ENCODE measurements around the gene SH2D5. TPM values are rescaled to one million over a fixed set of nuclear protein-coding genes. Genes with fewer than 3 reads are reported as not detected.
"Not testable (repeated sequence)": the region's sequence is repeated elsewhere in the genome, so short reads cannot be mapped to it uniquely, and the experiment has no call there.

The SH2D5 gene
- total RNA-seq, 1 donor from 2014 or later: 5.1 TPM

- H3K27ac ChIP-seq: no peak overlapping the region
- H3F3A ChIP-seq (ENCODE audit: low read depth): no peaks in the 10 kb centered on the region
- no peaks in the 10 kb centered on the region for H3K4me1 Mint-ChIP-seq
- H3K9me3 ChIP-seq (ENCODE audit: low read depth): no peaks in the 10 kb centered on the region
- no peak for TF ChIP-seq EZH2 (IDR thresholded peaks at IDR 0.05)
- no peak for TF ChIP-seq EZH2phosphoT487 (IDR thresholded peaks at IDR 0.05)
- TF ChIP-seq CTCF (IDR thresholded peaks at IDR 0.05): no peak
- no peaks in the 10 kb centered on the region for H3K9me3 Mint-ChIP-seq
- no peak overlapping the region for H3K27ac Mint-ChIP-seq
- H3K4me1 ChIP-seq: no peaks in the 10 kb centered on the region
- H3K27me3 Mint-ChIP-seq (ENCODE audit: insufficient read depth, low read depth): peaks cover 5% of the 10 kb centered on the region
- H4K20me1 ChIP-seq (ENCODE audit: low read depth): no peaks in the 10 kb centered on the region
- no peak overlapping the region for H3K4me2 ChIP-seq
- no peak overlapping the region for H2AFZ ChIP-seq (replicated peaks)
- no peak for DNase-seq (ENCODE audit: low spot score)
- no peaks in the 10 kb centered on the region for H3K36me3 ChIP-seq
- no peaks in the 10 kb centered on the region for H3K79me2 ChIP-seq (ENCODE audit: low read depth)
- no peak overlapping the region for H3K4me3 Mint-ChIP-seq
- H3K4me3 ChIP-seq: no peak overlapping the region
- no peaks in the 10 kb centered on the region for H3K27me3 ChIP-seq
- H3K36me3 Mint-ChIP-seq: no peaks in the 10 kb centered on the region
- no peak overlapping the region for H3K9ac ChIP-seq
Observed at GRCh38 chr1:20678599-20678998, 53.9 kb downstream of the SH2D5 start.

GRCh38 chr1:20673626-20674025 lies 58.9 kb downstream of the SH2D5 start:
- not testable (repeated sequence) for H3K4me1 Mint-ChIP-seq; H3K27me3 ChIP-seq; H3K27ac ChIP-seq; H3K4me3 Mint-ChIP-seq; H3K4me2 ChIP-seq; H3K9me3 ChIP-seq (ENCODE audit: low read depth); H3K4me3 ChIP-seq; H3K36me3 ChIP-seq; H3K27ac Mint-ChIP-seq; H4K20me1 ChIP-seq (ENCODE audit: low read depth); H3K79me2 ChIP-seq (ENCODE audit: low read depth); H3K9ac ChIP-seq; H3F3A ChIP-seq (ENCODE audit: low read depth); H3K4me1 ChIP-seq; H3K9me3 Mint-ChIP-seq; H3K36me3 Mint-ChIP-seq; H3K27me3 Mint-ChIP-seq (ENCODE audit: insufficient read depth, low read depth); H2AFZ ChIP-seq (replicated peaks); DNase-seq (ENCODE audit: low spot score)

GRCh38 chr1:20672265-20672632 lies 60.3 kb downstream of the SH2D5 start:
- Mint-ChIP-seq H3K4me3 (no peak overlapping the region), H3K27ac (peak overlapping the region; percentile 52), H3K27me3 (ENCODE audit: insufficient read depth, low read depth) (peaks cover 8% of the 10 kb centered on the region), H3K36me3 (no peaks in the 10 kb centered on the region), H3K4me1 (peaks cover 9% of the 10 kb centered on the region), H3K9me3 (no peaks in the 10 kb centered on the region)
- H3F3A ChIP-seq (ENCODE audit: low read depth): no peaks in the 10 kb centered on the region
- no peaks in the 10 kb centered on the region for H3K79me2 ChIP-seq (ENCODE audit: low read depth)
- DNase-seq (ENCODE audit: low spot score): no peak
- H3K36me3 ChIP-seq: no peaks in the 10 kb centered on the region
- H4K20me1 ChIP-seq (ENCODE audit: low read depth): no peaks in the 10 kb centered on the region
- no peak overlapping the region for H3K27ac ChIP-seq
- H3K4me2 ChIP-seq: no peak overlapping the region
- TF ChIP-seq EZH2phosphoT487 (IDR thresholded peaks at IDR 0.05) (no peak), CTCF (IDR thresholded peaks at IDR 0.05) (no peak), EZH2 (IDR thresholded peaks at IDR 0.05) (no peak)
- H3K27me3 ChIP-seq: no peaks in the 10 kb centered on the region
- H3K4me3 ChIP-seq: no peak overlapping the region
- no peaks in the 10 kb centered on the region for H3K9me3 ChIP-seq (ENCODE audit: low read depth)
- no peak overlapping the region for H2AFZ ChIP-seq (replicated peaks)
- H3K9ac ChIP-seq: no peak overlapping the region
- H3K4me1 ChIP-seq: no peaks in the 10 kb centered on the region

GRCh38 chr1:20670936-20671335 lies 61.6 kb downstream of the SH2D5 start:
- peaks cover 13% of the 10 kb centered on the region for H3K4me1 Mint-ChIP-seq
- H3K27ac ChIP-seq: no peak overlapping the region
- peaks cover 8% of the 10 kb centered on the region for H3K27me3 Mint-ChIP-seq (ENCODE audit: insufficient read depth, low read depth)
- peak overlapping the region; percentile 71 for H3K27ac Mint-ChIP-seq
- H3K36me3 Mint-ChIP-seq: no peaks in the 10 kb centered on the region
- no peak overlapping the region for H2AFZ ChIP-seq (replicated peaks)
- no peaks in the 10 kb centered on the region for H3K36me3 ChIP-seq
- H3K4me1 ChIP-seq: no peaks in the 10 kb centered on the region
- no peak overlapping the region for H3K4me2 ChIP-seq
- H3K4me3 ChIP-seq: no peak overlapping the region
- DNase-seq (ENCODE audit: low spot score): no peak
- H4K20me1 ChIP-seq (ENCODE audit: low read depth): no peaks in the 10 kb centered on the region
- H3F3A ChIP-seq (ENCODE audit: low read depth): no peaks in the 10 kb centered on the region
- TF ChIP-seq EZH2phosphoT487 (IDR thresholded peaks at IDR 0.05) (no peak), CTCF (IDR thresholded peaks at IDR 0.05) (no peak), EZH2 (IDR thresholded peaks at IDR 0.05) (no peak)
- no peaks in the 10 kb centered on the region for H3K9me3 ChIP-seq (ENCODE audit: low read depth)
- H3K9me3 Mint-ChIP-seq: no peaks in the 10 kb centered on the region
- no peak overlapping the region for H3K4me3 Mint-ChIP-seq
- no peaks in the 10 kb centered on the region for H3K27me3 ChIP-seq
- H3K79me2 ChIP-seq (ENCODE audit: low read depth): no peaks in the 10 kb centered on the region
- H3K9ac ChIP-seq: no peak overlapping the region

Other genes with a start within 250 kb of the SH2D5 start
- gene CAMK2N1, start 246.5 kb downstream of the SH2D5 start, total RNA-seq (ENCODE audit: low replicate concordance): 6.0 and 11.4 TPM in 2 replicates
- gene MUL1, start 224.6 kb downstream of the SH2D5 start, total RNA-seq (ENCODE audit: low replicate concordance): 6.7 and 18.9 TPM in 2 replicates
- gene FAM43B, start 180.1 kb downstream of the SH2D5 start, total RNA-seq (ENCODE audit: low replicate concordance): 0.09 TPM in 1 of 2 replicates, not detected in the other
- gene CDA, start 143.6 kb downstream of the SH2D5 start, total RNA-seq (ENCODE audit: low replicate concordance): 0.64 and 0.96 TPM in 2 replicates
- gene PINK1, start 99.2 kb downstream of the SH2D5 start, total RNA-seq (ENCODE audit: low replicate concordance): 13.3 and 21.6 TPM in 2 replicates
- 151 and 234 TPM in 2 replicates for gene DDOST, start 71.3 kb downstream of the SH2D5 start, total RNA-seq (ENCODE audit: low replicate concordance)
- gene KIF17, start 14.7 kb downstream of the SH2D5 start, total RNA-seq (ENCODE audit: low replicate concordance): 2.2 and 4.0 TPM in 2 replicates
- 257 and 261 TPM in 2 replicates for gene HP1BP3, start 54.6 kb upstream of the SH2D5 start, total RNA-seq (ENCODE audit: low replicate concordance)